ENCODE data around the gene OR13C8.
"Not testable (repeated sequence)": the region's sequence is repeated elsewhere in the genome, so short reads cannot be mapped to it uniquely, and the experiment has no call there.

OR13C8 gene

GRCh38 chr9:104568868-104569267 is at the start of gene OR13C8:
Gene OR13C8 (plus strand): TSS chr9:104569168. CDS start chr9:104569168, 0 bp downstream.
- no peak for DNase-seq

- not testable (repeated sequence) for DNase-seq
These were observed 48.7 kb upstream of the OR13C8 start for GRCh38 chr9:104520241-104520640.

GRCh38 chr9:104527109-104527508 is 41.9 kb upstream of the OR13C8 start, which contains the start of gene OR13C4:
Gene OR13C4 (minus strand): TSS chr9:104527209. CDS start chr9:104527209, 0 bp downstream.
- no peak for DNase-seq

DNA sequence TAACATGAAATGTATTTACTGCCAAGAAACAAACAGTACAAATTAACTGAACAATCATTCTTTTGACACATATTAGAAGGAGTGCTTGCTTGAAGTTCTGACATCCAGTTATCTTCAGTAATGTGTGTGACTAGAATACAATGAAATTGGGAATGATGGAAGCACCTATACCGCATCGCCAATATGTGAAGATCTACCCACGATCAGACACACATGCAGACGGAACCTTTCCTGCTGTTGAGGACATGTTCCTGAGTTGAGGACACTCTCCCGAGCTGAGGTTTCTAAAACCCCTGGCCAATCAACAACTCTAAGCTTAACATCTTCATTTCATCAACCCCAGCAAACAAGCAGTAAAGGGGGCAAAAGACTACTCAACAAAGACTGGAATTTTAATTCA is 32.2 kb upstream of the OR13C8 start, which contains the start of gene OR13C3:
TSS of gene OR13C3 (minus strand) at position 101 of the 400 bp plus-strand sequence. CDS start 133 bp downstream, outside the sequence.
- DNase-seq = no peak

DNA sequence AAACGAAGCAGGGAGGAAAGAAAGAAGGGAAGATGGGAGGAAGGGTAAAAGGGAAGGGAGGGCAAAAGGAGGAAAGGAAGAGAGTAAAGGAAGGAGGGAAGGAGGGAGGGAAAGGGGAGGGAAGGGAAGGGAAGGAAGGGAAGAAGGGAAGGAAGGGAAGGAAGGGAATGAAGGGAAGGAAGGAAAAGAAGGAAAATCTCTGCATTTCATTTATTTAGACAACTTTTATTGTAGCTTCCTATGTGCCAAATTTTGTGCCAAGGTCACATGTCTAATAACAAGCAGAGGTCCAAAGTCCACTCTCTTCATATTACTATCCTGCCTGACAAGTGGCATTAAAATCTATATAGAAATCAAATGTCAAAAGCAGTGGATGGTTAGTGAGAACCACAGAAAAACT is 29.7 kb upstream of the OR13C8 start:
- DNase-seq = no peak

DNA sequence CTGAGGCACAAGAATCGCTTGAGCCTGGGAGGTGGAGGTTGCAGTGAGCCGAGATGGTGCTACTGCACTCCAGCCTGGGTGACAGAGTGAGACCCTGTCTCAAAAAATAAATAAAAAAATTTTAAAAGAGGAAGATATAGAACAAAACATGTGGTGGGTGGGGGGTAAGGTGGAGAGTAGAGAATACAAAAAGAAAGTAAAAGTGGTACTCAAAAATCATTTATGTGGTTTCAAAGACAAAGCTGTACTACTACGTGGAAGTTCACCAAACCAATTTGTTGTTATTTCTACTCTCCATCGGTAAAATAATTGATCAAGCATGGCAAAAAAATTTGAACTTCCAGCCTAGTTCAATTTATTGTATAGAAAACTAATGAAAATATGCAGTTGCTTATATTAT is 24.3 kb upstream of the OR13C8 start:
- DNase-seq = no peak

GRCh38 chr9:104553261-104553660 is 15.7 kb upstream of the OR13C8 start:
- no peak for DNase-seq

DNA sequence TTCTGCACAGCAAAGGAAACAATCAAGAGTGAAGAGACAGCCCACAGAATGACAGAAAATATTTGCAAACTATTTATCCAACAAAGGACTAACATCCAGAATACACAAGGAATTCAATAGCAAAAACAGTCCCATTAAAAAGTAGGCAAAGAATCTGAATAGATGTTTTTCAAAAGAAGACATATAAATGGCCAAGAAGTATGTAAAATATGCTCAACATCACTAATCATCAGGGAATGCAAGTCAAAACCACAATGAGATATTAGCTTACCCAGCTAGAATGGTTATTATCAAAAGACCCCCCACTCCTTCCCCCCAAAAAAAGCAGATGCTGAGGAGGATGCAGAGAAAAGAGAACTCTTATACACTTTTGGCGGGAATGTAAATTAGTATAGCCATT is 13.4 kb upstream of the OR13C8 start:
- DNase-seq = no peak

DNA sequence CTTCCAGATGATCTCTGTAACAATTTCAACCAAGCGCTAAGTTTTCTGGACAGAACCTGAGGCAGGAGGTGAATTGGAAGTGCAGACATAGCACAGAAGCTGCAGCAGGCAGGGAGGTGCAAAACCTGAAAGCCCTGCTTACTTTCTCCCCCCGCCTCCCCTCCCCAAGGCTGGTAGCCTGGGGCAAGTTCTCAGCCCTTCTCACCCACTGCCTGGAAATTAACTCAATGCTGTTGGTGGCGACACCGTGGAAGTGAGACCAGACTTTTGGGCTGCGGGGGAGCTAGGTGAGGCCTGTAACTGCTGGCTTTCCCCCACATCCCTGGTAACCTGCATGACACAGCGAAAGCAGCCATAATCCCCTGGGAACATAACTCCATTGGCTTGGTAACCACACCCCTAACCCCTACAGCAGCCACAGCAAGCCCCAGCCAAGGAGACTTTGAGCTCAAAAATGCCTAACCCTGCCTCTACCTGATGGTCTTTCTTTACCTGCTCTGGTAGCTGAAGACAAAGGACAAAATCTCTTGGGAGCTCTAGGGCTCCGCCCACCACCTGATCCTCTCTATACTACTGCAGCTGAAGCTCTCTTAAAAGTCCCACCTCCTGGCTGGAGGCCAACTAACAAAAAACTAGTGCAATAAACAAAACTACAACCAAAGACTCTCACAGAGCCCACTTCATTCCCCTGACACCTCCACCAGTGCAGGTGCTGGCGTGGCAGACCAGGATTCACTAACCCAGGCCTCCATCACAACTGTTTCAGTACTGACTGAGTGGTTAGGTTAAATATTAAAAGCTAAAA is 11.9 kb upstream of the OR13C8 start:
- no peak for DNase-seq

DNA sequence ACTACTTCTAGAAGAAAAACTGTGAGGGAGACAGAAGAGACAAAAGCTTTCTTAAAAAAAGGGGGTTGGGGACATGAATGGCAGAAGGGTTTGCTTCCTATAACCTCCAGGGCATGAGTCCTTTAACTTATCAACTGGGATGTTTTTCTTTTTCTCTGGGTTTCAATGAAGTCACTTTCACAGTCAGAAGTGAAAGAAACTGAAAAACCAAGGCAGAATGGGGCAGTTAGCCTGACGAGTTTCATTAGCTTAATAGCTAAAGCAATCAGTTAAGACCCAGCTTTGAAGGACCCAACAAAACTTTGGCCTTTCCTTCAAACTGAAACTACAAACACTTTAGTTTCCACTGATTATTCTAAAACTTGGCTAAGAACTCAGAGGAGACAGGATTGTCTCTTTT is 4.6 kb upstream of the OR13C8 start:
- no peak for DNase-seq

- no peak for DNase-seq
These were observed 3.6 kb downstream of the OR13C8 start for GRCh38 chr9:104572612-104573011.

- no peak for DNase-seq
These were observed 6.5 kb downstream of the OR13C8 start for GRCh38 chr9:104575456-104575855.

GRCh38 chr9:104577263-104577662 is 8.3 kb downstream of the OR13C8 start:
- DNase-seq = no peak

DNA sequence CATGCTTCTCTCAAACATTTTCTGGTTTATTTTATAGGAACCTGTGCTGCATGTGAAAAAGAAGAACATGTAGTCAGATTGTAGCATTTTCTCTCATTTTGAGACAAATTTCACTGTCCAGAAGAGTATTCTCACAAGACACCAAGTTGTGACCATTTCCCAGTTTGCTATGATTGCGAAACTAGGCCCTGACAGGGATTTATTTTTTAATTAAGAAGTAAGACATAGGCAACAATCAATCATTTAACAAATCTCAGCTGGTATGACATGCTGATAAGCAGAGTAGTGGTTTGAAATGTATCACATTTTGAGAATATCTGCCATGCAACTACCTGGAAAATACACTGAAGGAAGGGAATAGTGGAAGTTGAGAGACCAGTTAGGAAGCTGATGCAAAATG is 11.6 kb downstream of the OR13C8 start:
- DNase-seq = no peak

DNA sequence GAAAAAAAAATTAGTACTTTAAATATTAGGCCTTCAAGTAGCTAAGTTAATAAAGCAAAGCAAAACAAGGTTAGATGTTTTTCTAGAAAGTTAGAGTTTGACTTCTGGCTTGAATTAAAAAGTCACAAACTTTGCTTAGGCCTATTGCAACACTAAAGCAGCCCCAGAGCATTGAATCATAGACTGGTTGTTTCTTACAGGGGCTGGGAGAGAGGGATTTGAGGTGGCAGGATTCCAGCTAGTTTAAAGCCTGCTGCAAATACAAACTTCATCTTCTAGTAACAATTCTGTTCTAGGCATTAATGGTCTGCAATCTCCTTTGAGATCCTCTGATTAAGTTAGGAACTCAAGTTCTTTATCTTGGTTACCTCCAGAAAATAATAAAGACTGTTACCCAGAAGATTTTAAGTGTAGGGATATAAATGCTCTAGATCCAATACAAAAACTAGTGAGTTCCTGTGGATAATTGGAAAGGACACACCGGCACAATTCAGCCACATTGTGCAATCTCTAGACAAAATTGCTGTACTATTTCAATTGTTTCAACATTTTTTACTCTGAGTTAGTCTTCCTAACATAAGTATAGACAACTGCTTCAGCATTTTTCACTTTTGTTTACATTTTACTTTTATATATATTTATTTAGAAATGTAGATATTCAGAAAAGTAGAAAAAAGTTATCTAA is 17.7 kb downstream of the OR13C8 start:
- DNase-seq = peak; percentile 33

- no peak for DNase-seq
These were observed 20.7 kb downstream of the OR13C8 start for GRCh38 chr9:104589626-104590025.

DNA sequence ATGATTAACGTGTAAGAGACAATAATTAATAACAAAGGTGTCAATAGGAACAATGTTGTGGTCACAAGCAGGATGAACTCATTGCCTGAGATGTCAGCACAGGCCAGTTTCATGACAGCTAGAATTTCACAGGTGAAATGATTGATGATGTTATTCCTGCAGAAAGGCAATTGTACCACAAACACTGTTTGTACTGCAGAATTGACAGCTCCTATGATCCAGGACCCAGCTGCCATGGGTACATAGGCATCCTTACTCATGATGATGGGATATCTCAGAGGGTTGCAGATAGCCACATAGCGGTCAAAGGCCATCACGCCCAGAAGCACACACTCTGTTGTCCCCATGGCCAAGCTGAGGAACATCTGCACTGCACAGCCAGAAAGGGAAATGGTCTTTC is 29.8 kb downstream of the OR13C8 start:
- not testable (repeated sequence) for DNase-seq

GRCh38 chr9:104599313-104599712 is 30.3 kb downstream of the OR13C8 start, which contains the start of gene OR13C5:
Gene OR13C5 (minus strand): TSS chr9:104599413. CDS start chr9:104599413, 0 bp downstream.
- DNase-seq = not testable (repeated sequence)

- no peak for DNase-seq
These were observed 35.8 kb downstream of the OR13C8 start for GRCh38 chr9:104604801-104605200.

- not testable (repeated sequence) for DNase-seq
These were observed 36.6 kb downstream of the OR13C8 start, which contains the start of gene OR13C2 for GRCh38 chr9:104605527-104605926. Gene OR13C2 (minus strand): TSS chr9:104605627. CDS start chr9:104605627, 0 bp downstream.

DNA sequence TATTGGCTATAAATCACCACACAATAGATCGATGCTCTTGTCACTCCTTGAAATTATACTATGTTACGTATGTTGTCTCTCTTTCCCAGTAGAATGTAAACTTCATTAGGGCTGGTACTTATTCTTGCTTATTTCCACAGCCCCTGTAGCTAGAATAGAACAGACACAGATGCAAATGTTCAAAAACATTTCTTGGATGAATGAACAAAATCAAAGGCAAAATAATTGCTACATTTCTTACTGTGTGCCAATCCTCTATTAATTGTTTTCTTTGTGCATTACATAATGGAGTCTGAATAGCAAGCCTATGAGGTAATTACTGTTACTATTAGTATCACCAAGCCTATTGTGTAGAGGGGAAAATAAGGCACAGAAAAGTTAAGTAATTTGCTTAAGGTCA is 37.2 kb downstream of the OR13C8 start:
- DNase-seq = no peak

- DNase-seq = no peak
These were observed 39.4 kb downstream of the OR13C8 start for GRCh38 chr9:104608336-104608735.

DNA sequence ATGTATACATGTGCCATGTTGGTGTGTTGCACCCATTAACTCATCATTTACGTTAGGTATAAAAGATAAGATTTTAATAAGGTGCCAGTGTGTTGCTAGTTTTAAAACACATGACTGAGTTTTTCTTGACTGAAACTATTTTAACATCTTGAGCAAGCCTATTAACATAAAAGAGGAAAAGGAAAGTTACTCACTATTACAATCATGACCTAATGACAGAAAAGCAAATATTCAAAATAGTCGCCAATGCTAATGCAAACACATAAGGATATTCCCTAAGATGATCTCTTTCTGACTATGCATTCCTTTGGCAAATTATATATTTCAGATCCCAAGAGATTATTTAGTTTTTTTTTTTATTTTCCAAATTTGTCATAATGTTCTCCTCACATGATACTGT is 42.2 kb downstream of the OR13C8 start:
- no peak for DNase-seq

- DNase-seq = no peak
These were observed 48.5 kb downstream of the OR13C8 start for GRCh38 chr9:104617418-104617817.

All from left hindlimb (tissue), 1 donor.